HL-60 (cell line): ENCODE measurements around the gene MTG2.

Experiments
- CTCF ChIP-seq: IDR thresholded peaks from one replicate; pipeline ENCODE4 v1.5.1; 2011; ENCODE audit warnings: low read length, control low read depth, inconsistent platforms; ENCODE audit not compliant: insufficient read depth
- REST ChIP-seq: IDR thresholded peaks from 2 replicates; pipeline ENCODE4 v1.6.1; 2012; ENCODE audit warnings: low read depth; ENCODE audit not compliant: insufficient replicate concordance

GRCh38 chr20:62134735-62135231 is 48.0 kb upstream of the MTG2 start:
- TF ChIP-seq CTCF: no peak
- TF ChIP-seq REST: no peak
